HepG2 (cell line): ENCODE results near the gene WWC2. TPM values are rescaled to one million over a fixed set of nuclear protein-coding genes. Genes with fewer than 3 reads are reported as not detected.

Experiments used
- ATAC-seq: fragments of 200-7000 bp; cut with Tn5 transposase; 3 replicates; pipeline ENCODE4 v1.9.1; 2020; ENCODE audit warnings: mild to moderate bottlenecking, moderate library complexity
- BruUV-seq: library from RNA; stranded (reverse); fragments of 400-500 nt; replicated peaks from 2 replicates; lab custom pipeline; 2021; lab: Mats Ljungman, UMichigan
- CTCF ChIA-PET: fragments of 300-600 bp; formaldehyde crosslinking; extraction: SDS; loops from one replicate; lab custom pipeline; 2021; ENCODE audit warnings: low total read pairs, inconsistent platforms, low intra/inter-chr PET ratio; lab: Yijun Ruan, JAX
- POLR2A ChIA-PET: fragments of 350-600 bp; sonication (Branson Sonifier 250); formaldehyde crosslinking; loops from one replicate; lab custom pipeline; 2020; ENCODE audit warnings: antibody characterized with exemption, inconsistent platforms; lab: Yijun Ruan, JAX
- DNase-seq: peaks from one replicate; pipeline ENCODE4 v3.0.0-alpha.2; 2015; ENCODE audit warnings: low spot score
- FAIRE-seq: peaks from 3 replicates; lab custom pipeline; 2011; peaks lifted over from hg19 to GRCh38; lab: Jason Lieb, UNC
- H2AFZ ChIP-seq: one replicate; pipeline ENCODE4 v1.6.1; 2011; ENCODE audit warnings: low read length, inconsistent platforms
- H3K27ac ChIP-seq: fragments of 300-600 bp; 3 replicates; pipeline ENCODE4 v1.8.0; 2011; ENCODE audit warnings: mixed run types, mild to moderate bottlenecking, mixed read lengths, low read length, inconsistent platforms; ENCODE audit not compliant: insufficient read depth; ENCODE audit errors: extremely low read length
- H3K27me3 ChIP-seq, 2 experiments: fragments of 200-600 bp in 1 of 2; 2 replicates in 1 of 2; 3 replicates in 1 of 2; pipeline versions ENCODE4 v1.6.0 to v1.8.0; 2011; ENCODE audit warnings: low read length in 2 of 2, mild to moderate bottlenecking in 2 of 2, moderate library complexity in 2 of 2, inconsistent platforms in 1 of 2; ENCODE audit not compliant: insufficient read depth in 2 of 2, control insufficient read depth in 1 of 2
- H3K36me3 ChIP-seq, 2 experiments: fragments of 200-600 bp in 1 of 2; replicated peaks in 1 of 2; 2 replicates in 1 of 2; 3 replicates in 1 of 2; pipeline versions ENCODE4 v1.5.1 to v1.8.0; 2011; ENCODE audit warnings: low read length in 2 of 2, inconsistent platforms in 1 of 2; ENCODE audit not compliant: insufficient read depth in 2 of 2, control insufficient read depth in 1 of 2
- H3K4me1 ChIP-seq: 2 replicates; pipeline ENCODE4 v1.5.1; 2012; ENCODE audit warnings: low read length, inconsistent platforms; ENCODE audit not compliant: insufficient read depth
- H3K4me2 ChIP-seq: 2 replicates; pipeline ENCODE4 v1.6.0; 2011; ENCODE audit warnings: low read depth, low read length, inconsistent platforms
- H3K4me3 ChIP-seq, 3 experiments: fragments of 200-600 bp in 1 of 3; sonication (generic), shearing (Covaris generic) in 1 of 3; replicated peaks in 1 of 3; 2 replicates each; pipeline ENCODE4 v1.5.1; 2011 to 2016; ENCODE audit warnings: low read length in 3 of 3, inconsistent platforms in 2 of 3, low read depth in 2 of 3, mild to moderate bottlenecking in 2 of 3, control low read depth in 1 of 3, mixed read lengths in 1 of 3; ENCODE audit not compliant: insufficient read depth in 1 of 3
- H3K79me2 ChIP-seq: one replicate; pipeline ENCODE4 v1.6.1; 2011; ENCODE audit warnings: low read length, inconsistent platforms; ENCODE audit not compliant: insufficient read depth
- H3K9ac ChIP-seq: 2 replicates; pipeline ENCODE4 v1.6.0; 2011; ENCODE audit warnings: mild to moderate bottlenecking, low read depth, low read length, inconsistent platforms; ENCODE audit not compliant: insufficient read depth
- H3K9me3 ChIP-seq: 2 replicates; pipeline ENCODE4 v1.5.1; 2012; ENCODE audit warnings: mild to moderate bottlenecking, low read length
- H4K20me1 ChIP-seq: 2 replicates; pipeline ENCODE4 v1.6.0; 2011; ENCODE audit warnings: inconsistent platforms, mild to moderate bottlenecking, low read length, moderate library complexity; ENCODE audit not compliant: insufficient read depth
- AKAP8 ChIP-seq: sonication (generic); formaldehyde crosslinking; IDR thresholded peaks from 2 replicates; pipeline ENCODE4 v1.5.1; 2020; ENCODE audit warnings: mild to moderate bottlenecking, missing genetic modification reagents
- CENPBD1 ChIP-seq: sonication (generic); formaldehyde crosslinking; IDR thresholded peaks from 2 replicates; pipeline ENCODE4 v1.8.0; 2022; ENCODE audit warnings: missing genetic modification reagents, low read depth, mild to moderate bottlenecking, borderline replicate concordance
- GZF1 ChIP-seq: sonication (generic); formaldehyde crosslinking; IDR thresholded peaks from 2 replicates; pipeline ENCODE4 v1.5.1; 2020; ENCODE audit warnings: mild to moderate bottlenecking, missing genetic modification reagents
- HNF4G ChIP-seq, 2 experiments: sonication (generic) in 1 of 2; formaldehyde crosslinking in 1 of 2; IDR thresholded peaks; 2 replicates each; pipeline versions ENCODE4 v1.4.0 to v1.6.1; 2011 to 2020; ENCODE audit warnings: borderline replicate concordance in 2 of 2, low read depth in 2 of 2, mild to moderate bottlenecking in 2 of 2, low read length in 1 of 2, missing genetic modification reagents in 1 of 2, moderate library complexity in 1 of 2
- HNRNPL ChIP-seq: fragments of 200-400 bp; formaldehyde crosslinking; IDR thresholded peaks from 2 replicates; pipeline ENCODE4 v1.6.1; 2017; ENCODE audit warnings: mild to moderate bottlenecking, low read depth, low read length
- KDM5A ChIP-seq: fragments of 200-600 bp; sonication (generic); IDR thresholded peaks from 2 replicates; pipeline ENCODE4 v1.7.0; 2018; ENCODE audit warnings: antibody characterized with exemption, mild to moderate bottlenecking, low read length, borderline replicate concordance
- MED13 ChIP-seq: sonication (generic); formaldehyde crosslinking; IDR thresholded peaks from 2 replicates; pipeline ENCODE4 v1.5.0; 2020; ENCODE audit warnings: missing genetic modification reagents
- SMARCE1 ChIP-seq: fragments of 450-650 bp; IDR thresholded peaks from 2 replicates; pipeline ENCODE4 v1.6.1; 2017; ENCODE audit warnings: borderline replicate concordance
- TBP ChIP-seq: sonication (generic); formaldehyde crosslinking; IDR thresholded peaks from 2 replicates; pipeline ENCODE4 v1.5.0; 2020; ENCODE audit warnings: missing genetic modification reagents
- TEAD2 ChIP-seq: sonication (generic); formaldehyde crosslinking; IDR thresholded peaks from 2 replicates; pipeline ENCODE4 v1.9.0; 2021; ENCODE audit warnings: missing genetic modification reagents
- TRIM24 ChIP-seq: sonication (generic); formaldehyde crosslinking; IDR thresholded peaks from 2 replicates; pipeline ENCODE4 v1.8.0; 2022; ENCODE audit warnings: mild to moderate bottlenecking, missing genetic modification reagents
- ZNF329 ChIP-seq: sonication (generic); formaldehyde crosslinking; IDR thresholded peaks from 2 replicates; pipeline ENCODE4 v1.9.0; 2021; ENCODE audit warnings: low read depth, mild to moderate bottlenecking, missing genetic modification reagents
- ZNF460 ChIP-seq: sonication (generic); formaldehyde crosslinking; IDR thresholded peaks from 2 replicates; pipeline ENCODE4 v1.5.1; 2020; ENCODE audit warnings: missing genetic modification reagents, mild to moderate bottlenecking, borderline replicate concordance
- WGBS: methylation state at CpG from one replicate; pipeline ENCODE4 v1.1.6; 2017; ENCODE audit warnings: low lambda C conversion rate; 5-methylcytosine and 5-hydroxymethylcytosine counted together
- in situ Hi-C: cut with HindIII; loops from 2 replicates; pipeline ENCODE4 v1.10.0; 2017; ENCODE audit warnings: low pct_unique_long_range_greater_than_20kb; ENCODE audit not compliant: extremely low pct_ligation_motif_present
- intact Hi-C: fragments of 100-400 bp; cut with micrococcal nuclease; formaldehyde crosslinking; loops from one replicate; pipeline ENCODE4 v1.10.0; 2022; ENCODE audit not compliant: unreplicated experiment
- polyA plus RNA-seq, 8 experiments: library from polyadenylated mRNA; depleted of rRNA in 3 of 8; stranded (reverse) in 7 of 8; unstranded in 1 of 8; fragments of >200 nt; fragmentation: Illumina TruSeq in 4 of 8; extraction: Trizol in 4 of 8; gene quantifications; 2 replicates each; pipeline versions ENCODE4 v1.2.1 to v1.2.3, GENCODE V29; 2011 to 2016; ENCODE audit warnings: low read depth in 4 of 8, missing spikeins in 1 of 8, mixed read lengths in 1 of 8; ENCODE audit not compliant: insufficient read depth in 1 of 8
- total RNA-seq, 5 experiments: library from RNA; depleted of rRNA; stranded (reverse); fragments of >200 nt; fragmentation: Illumina TruSeq; extraction: Trizol; gene quantifications; 2 replicates each; pipeline ENCODE4 v1.2.3, GENCODE V29; 2016; ENCODE audit warnings: low read depth in 1 of 5
- TF ChIP-seq, protein P1 (sequence below): sonication (generic); formaldehyde crosslinking; IDR thresholded peaks from 2 replicates; pipeline ENCODE4 v1.8.0; 2022; ENCODE audit warnings: missing genetic modification reagents, mild to moderate bottlenecking, moderate library complexity, borderline replicate concordance
- TF ChIP-seq, protein P2 (sequence below): sonication (generic); formaldehyde crosslinking; conservative IDR thresholded peaks from 2 replicates; pipeline ENCODE4 v1.4.0; 2020; ENCODE audit warnings: missing genetic modification reagents

Gene WWC2
- total and polyA plus RNA-seq, 2 of the 13 experiments (the other 11 are each of a cell fraction or from before 2014, with no cell fraction given), result 40.0 to 50.1 TPM

GRCh38 chr4:183178201-183178600 is 79.1 kb downstream of the WWC2 start:
- intact Hi-C loops, result no loop called here
- H3K4me1 ChIP-seq, result peaks cover 51% of the 10 kb centered on the region
- POLR2A ChIA-PET, result no interaction called here
- H3K27me3 ChIP-seq, result no peaks in the 10 kb centered on the region
- H3K27ac ChIP-seq, result no peak overlapping the region
- CTCF ChIA-PET, result no interaction called here
- DNase-seq, result no peak
- H3K36me3 ChIP-seq, result no peaks in the 10 kb centered on the region; a peak in 1 of 5 replicates
- BruUV-seq, result no TSS peak
- no peak overlapping the region for H3K4me3 ChIP-seq
- no peak for TF ChIP-seq TRIM24
- no peak for TF ChIP-seq ZNF460 (CRISPR knock-in tag)
- no peak for TF ChIP-seq TBP (CRISPR knock-in tag)
- TF ChIP-seq AKAP8 (CRISPR knock-in tag), result no peak
- no peak for TF ChIP-seq SMARCE1
- no peak for TF ChIP-seq GZF1
- TF ChIP-seq, protein P1, sequence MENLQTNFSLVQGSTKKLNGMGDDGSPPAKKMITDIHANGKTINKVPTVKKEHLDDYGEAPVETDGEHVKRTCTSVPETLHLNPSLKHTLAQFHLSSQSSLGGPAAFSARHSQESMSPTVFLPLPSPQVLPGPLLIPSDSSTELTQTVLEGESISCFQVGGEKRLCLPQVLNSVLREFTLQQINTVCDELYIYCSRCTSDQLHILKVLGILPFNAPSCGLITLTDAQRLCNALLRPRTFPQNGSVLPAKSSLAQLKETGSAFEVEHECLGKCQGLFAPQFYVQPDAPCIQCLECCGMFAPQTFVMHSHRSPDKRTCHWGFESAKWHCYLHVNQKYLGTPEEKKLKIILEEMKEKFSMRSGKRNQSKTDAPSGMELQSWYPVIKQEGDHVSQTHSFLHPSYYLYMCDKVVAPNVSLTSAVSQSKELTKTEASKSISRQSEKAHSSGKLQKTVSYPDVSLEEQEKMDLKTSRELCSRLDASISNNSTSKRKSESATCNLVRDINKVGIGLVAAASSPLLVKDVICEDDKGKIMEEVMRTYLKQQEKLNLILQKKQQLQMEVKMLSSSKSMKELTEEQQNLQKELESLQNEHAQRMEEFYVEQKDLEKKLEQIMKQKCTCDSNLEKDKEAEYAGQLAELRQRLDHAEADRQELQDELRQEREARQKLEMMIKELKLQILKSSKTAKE, result no peak
- TF ChIP-seq, protein P2, sequence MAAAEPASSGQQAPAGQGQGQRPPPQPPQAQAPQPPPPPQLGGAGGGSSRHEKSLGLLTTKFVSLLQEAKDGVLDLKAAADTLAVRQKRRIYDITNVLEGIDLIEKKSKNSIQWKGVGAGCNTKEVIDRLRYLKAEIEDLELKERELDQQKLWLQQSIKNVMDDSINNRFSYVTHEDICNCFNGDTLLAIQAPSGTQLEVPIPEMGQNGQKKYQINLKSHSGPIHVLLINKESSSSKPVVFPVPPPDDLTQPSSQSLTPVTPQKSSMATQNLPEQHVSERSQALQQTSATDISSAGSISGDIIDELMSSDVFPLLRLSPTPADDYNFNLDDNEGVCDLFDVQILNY, result no peak
- no peak for TF ChIP-seq ZNF329 (CRISPR knock-in tag)
- TF ChIP-seq MED13 (CRISPR knock-in tag), result no peak
- no peak for TF ChIP-seq HNRNPL
- no peak for TF ChIP-seq HNF4G (IDR thresholded peaks at IDR 0.05; ENCODE audit: borderline replicate concordance, low read depth, low read length)
- no peak for TF ChIP-seq HNF4G (CRISPR knock-in tag; IDR thresholded peaks at IDR 0.05; ENCODE audit: borderline replicate concordance, low read depth)
- TF ChIP-seq KDM5A, result no peak
- no peak for TF ChIP-seq TEAD2 (CRISPR knock-in tag)
- no peak for TF ChIP-seq CENPBD1 (CRISPR knock-in tag)
- H3K9me3 ChIP-seq, result no peaks in the 10 kb centered on the region
- ATAC-seq, result no peak
- H3K9ac ChIP-seq, result no peak overlapping the region
- H4K20me1 ChIP-seq, result peaks cover 17% of the 10 kb centered on the region; the same call in 1 of the 2 replicates
- no peak overlapping the region for H3K4me2 ChIP-seq
- FAIRE-seq, result no peak
- no peak overlapping the region for H2AFZ ChIP-seq
- in situ Hi-C loops, result no loop called here
- WGBS, result 30% methylated on average over 3 of the region's 3 CpGs
- H3K79me2 ChIP-seq, result peaks cover 82% of the 10 kb centered on the region
